GM19193 (cell line): ENCODE data around the gene AP1S2.

Source experiments
- POLR2A ChIP-seq: IDR thresholded peaks from 4 replicates; pipeline ENCODE4 v1.6.1; 2011; ENCODE audit not compliant: insufficient read depth, insufficient read length; ENCODE audit errors: extremely low read depth

The AP1S2 gene

GRCh38 chrX:15789979-15790768 is 64.4 kb downstream of the AP1S2 start, which contains the start of gene ZRSR2:
Gene ZRSR2, plus strand, starts transcription at chrX:15790484. Its CDS starts 12 bp downstream, at chrX:15790496.
- TF ChIP-seq POLR2A = peak; percentile 87

GRCh38 chrX:15786915-15787314 is 67.7 kb downstream of the AP1S2 start:
- TF ChIP-seq POLR2A = no peak

- no peak for TF ChIP-seq POLR2A
Observed at GRCh38 chrX:15785176-15785750, 69.3 kb downstream of the AP1S2 start.

- peak; percentile 29 for TF ChIP-seq POLR2A
Observed at GRCh38 chrX:15781961-15782699, 72.5 kb downstream of the AP1S2 start.
